GM18526 (cell line): ENCODE measurements around the gene XG.

Experiments
- POLR2A ChIP-seq: IDR thresholded peaks from 3 replicates; pipeline ENCODE4 v1.6.1; 2011; ENCODE audit not compliant: insufficient read length; ENCODE audit errors: extremely low read depth

Gene XG

GRCh38 chrX:2855761-2856160 lies 103.9 kb downstream of the XG start:
- no peak for TF ChIP-seq POLR2A

- no peak for TF ChIP-seq POLR2A
Observed at GRCh38 chrX:2857566-2857965, 105.7 kb downstream of the XG start.

- TF ChIP-seq POLR2A: no peak
Observed at GRCh38 chrX:2859197-2859797, 107.5 kb downstream of the XG start.

- no peak for TF ChIP-seq POLR2A
Observed at GRCh38 chrX:2862404-2862803, 110.6 kb downstream of the XG start.

- TF ChIP-seq POLR2A: no peak
Observed at GRCh38 chrX:2863646-2864045, 111.8 kb downstream of the XG start.
